ENCODE results near the gene NAV2.
"Not testable (repeated sequence)": the region's sequence is repeated elsewhere in the genome, so short reads cannot be mapped to it uniquely, and the experiment has no call there.

NAV2 gene

GRCh38 chr11:19958204-19958603 is 245.6 kb downstream of the NAV2 start:
- Histone ChIP-seq H3K9me3 (ENCODE audit: control insufficient read depth in 2 of 2, low read length in 2 of 2) (no peaks in the 10 kb centered on the region), H3K27me3 (ENCODE audit: control insufficient read depth in 2 of 2, insufficient read depth in 2 of 2, low read length in 2 of 2) (no peaks in the 10 kb centered on the region), H3K4me3 (ENCODE audit: low read length in 2 of 2) (no peak overlapping the region), H3K9ac (ENCODE audit: low read depth in 1 of 2, low read length in 2 of 2) (no peak overlapping the region), H3K27ac (ENCODE audit: low read depth in 2 of 2, low read length in 2 of 2) (no peak overlapping the region), H3K4me1 (ENCODE audit: control insufficient read depth in 2 of 2, insufficient read depth in 2 of 2, low read length in 2 of 2) (no peaks in the 10 kb centered on the region), H3K36me3 (ENCODE audit: control insufficient read depth in 2 of 2, insufficient read depth in 2 of 2, low read length in 2 of 2) (no peaks in the 10 kb centered on the region)

- Histone ChIP-seq H3K4me3 (ENCODE audit: low read length in 2 of 2) (no peak overlapping the region), H3K4me1 (ENCODE audit: control insufficient read depth in 2 of 2, insufficient read depth in 2 of 2, low read length in 2 of 2) (no peaks in the 10 kb centered on the region), H3K27ac (ENCODE audit: low read depth in 2 of 2, low read length in 2 of 2) (no peak overlapping the region), H3K27me3 (ENCODE audit: control insufficient read depth in 2 of 2, insufficient read depth in 2 of 2, low read length in 2 of 2) (no peaks in the 10 kb centered on the region), H3K9me3 (ENCODE audit: control insufficient read depth in 2 of 2, low read length in 2 of 2) (no peaks in the 10 kb centered on the region), H3K36me3 (ENCODE audit: control insufficient read depth in 2 of 2, insufficient read depth in 2 of 2, low read length in 2 of 2) (no peaks in the 10 kb centered on the region), H3K9ac (ENCODE audit: low read depth in 1 of 2, low read length in 2 of 2) (no peak overlapping the region)
Observed at GRCh38 chr11:19959210-19959609, 246.6 kb downstream of the NAV2 start.

GRCh38 chr11:19959648-19960059 is 247.0 kb downstream of the NAV2 start:
- no peaks in the 10 kb centered on the region for H3K9me3 ChIP-seq (ENCODE audit: control insufficient read depth in 2 of 2, low read length in 2 of 2)
- no peak overlapping the region for H3K9ac ChIP-seq (ENCODE audit: low read depth in 1 of 2, low read length in 2 of 2)
- no peak overlapping the region for H3K4me3 ChIP-seq (ENCODE audit: low read length in 2 of 2)
- no peaks in the 10 kb centered on the region for H3K4me1 ChIP-seq (ENCODE audit: control insufficient read depth in 2 of 2, insufficient read depth in 2 of 2, low read length in 2 of 2)
- no peaks in the 10 kb centered on the region for H3K27me3 ChIP-seq (ENCODE audit: control insufficient read depth in 2 of 2, insufficient read depth in 2 of 2, low read length in 2 of 2)
- no peak overlapping the region for H3K27ac ChIP-seq (ENCODE audit: low read depth in 2 of 2, low read length in 2 of 2)
- no peaks in the 10 kb centered on the region for H3K36me3 ChIP-seq (ENCODE audit: control insufficient read depth in 2 of 2, insufficient read depth in 2 of 2, low read length in 2 of 2)

- H3K36me3 ChIP-seq (ENCODE audit: control insufficient read depth in 2 of 2, insufficient read depth in 2 of 2, low read length in 2 of 2); H3K27me3 ChIP-seq (ENCODE audit: control insufficient read depth in 2 of 2, insufficient read depth in 2 of 2, low read length in 2 of 2); H3K27ac ChIP-seq (ENCODE audit: low read depth in 2 of 2, low read length in 2 of 2); H3K4me1 ChIP-seq (ENCODE audit: control insufficient read depth in 2 of 2, insufficient read depth in 2 of 2, low read length in 2 of 2); H3K9me3 ChIP-seq (ENCODE audit: control insufficient read depth in 2 of 2, low read length in 2 of 2); H3K4me3 ChIP-seq (ENCODE audit: low read length in 2 of 2); H3K9ac ChIP-seq (ENCODE audit: low read depth in 1 of 2, low read length in 2 of 2): not testable (repeated sequence)
Observed at GRCh38 chr11:19960410-19960809, 247.8 kb downstream of the NAV2 start.

DNA sequence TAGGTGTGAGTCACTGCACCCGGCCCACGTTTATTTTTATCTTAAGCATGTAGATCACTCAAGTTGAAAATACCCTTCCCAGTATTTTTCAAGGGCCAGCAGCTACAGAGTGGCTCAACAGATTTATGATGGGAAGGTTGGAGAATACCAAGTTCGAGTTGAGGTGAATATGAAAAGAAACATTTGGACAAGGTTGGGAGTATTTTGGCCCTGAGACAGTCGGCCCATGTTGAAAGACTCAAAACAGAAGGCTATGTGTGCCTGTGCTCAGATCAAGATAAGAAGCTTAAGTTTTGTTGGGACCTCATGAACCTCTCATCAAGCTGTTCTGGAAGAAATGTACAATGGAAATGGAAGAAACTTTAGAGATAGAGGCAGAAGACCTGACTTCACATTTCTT is 248.6 kb downstream of the NAV2 start:
- Histone ChIP-seq H3K27me3 (ENCODE audit: control insufficient read depth in 2 of 2, insufficient read depth in 2 of 2, low read length in 2 of 2) (no peaks in the 10 kb centered on the region), H3K9me3 (ENCODE audit: control insufficient read depth in 2 of 2, low read length in 2 of 2) (no peaks in the 10 kb centered on the region), H3K4me1 (ENCODE audit: control insufficient read depth in 2 of 2, insufficient read depth in 2 of 2, low read length in 2 of 2) (no peaks in the 10 kb centered on the region), H3K4me3 (ENCODE audit: low read length in 2 of 2) (no peak overlapping the region), H3K36me3 (ENCODE audit: control insufficient read depth in 2 of 2, insufficient read depth in 2 of 2, low read length in 2 of 2) (no peaks in the 10 kb centered on the region), H3K27ac (ENCODE audit: low read depth in 2 of 2, low read length in 2 of 2) (no peak overlapping the region), H3K9ac (ENCODE audit: low read depth in 1 of 2, low read length in 2 of 2) (no peak overlapping the region)

DNA sequence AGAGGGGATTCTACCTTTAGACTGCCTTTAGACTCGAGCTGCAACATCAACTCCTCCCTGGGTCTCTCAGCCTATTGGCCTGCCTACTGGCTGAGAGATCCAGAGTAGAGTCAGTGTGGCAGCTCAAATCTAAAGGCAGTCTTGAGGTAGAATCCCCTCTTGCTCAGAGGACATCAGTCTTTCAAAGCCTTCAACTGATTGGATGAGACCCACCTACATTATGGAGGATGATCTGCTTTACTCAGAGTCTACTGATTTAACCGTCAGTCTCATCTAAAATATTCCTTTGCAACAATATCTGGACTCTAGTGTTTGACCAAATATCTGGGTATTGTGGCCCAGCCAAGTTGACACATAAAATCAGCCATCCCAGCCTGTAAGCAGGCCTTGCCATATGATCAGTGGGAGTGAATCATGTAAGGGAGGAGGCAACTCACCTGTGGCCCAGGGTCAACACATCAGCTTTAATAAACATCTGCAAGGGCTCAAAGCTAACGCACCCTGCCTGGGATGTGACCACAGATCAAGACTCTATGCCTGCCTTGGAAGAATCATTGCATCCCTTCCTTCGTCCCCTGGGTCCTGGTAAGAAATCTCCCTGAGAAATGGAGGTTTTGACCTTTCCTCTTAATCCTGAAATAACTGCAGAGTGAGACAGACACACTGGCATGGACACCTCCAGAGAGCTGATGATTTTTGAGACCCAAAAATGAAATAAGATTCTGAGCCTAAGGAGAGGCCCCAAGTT is 249.6 kb downstream of the NAV2 start:
- no peak overlapping the region for H3K9ac ChIP-seq (ENCODE audit: low read depth in 1 of 2, low read length in 2 of 2)
- no peaks in the 10 kb centered on the region for H3K4me1 ChIP-seq (ENCODE audit: control insufficient read depth in 2 of 2, insufficient read depth in 2 of 2, low read length in 2 of 2)
- H3K36me3 ChIP-seq (ENCODE audit: control insufficient read depth in 2 of 2, insufficient read depth in 2 of 2, low read length in 2 of 2) = no peaks in the 10 kb centered on the region
- no peak overlapping the region for H3K27ac ChIP-seq (ENCODE audit: low read depth in 2 of 2, low read length in 2 of 2)
- H3K4me3 ChIP-seq (ENCODE audit: low read length in 2 of 2) = no peak overlapping the region
- H3K27me3 ChIP-seq (ENCODE audit: control insufficient read depth in 2 of 2, insufficient read depth in 2 of 2, low read length in 2 of 2) = no peaks in the 10 kb centered on the region
- no peaks in the 10 kb centered on the region for H3K9me3 ChIP-seq (ENCODE audit: control insufficient read depth in 2 of 2, low read length in 2 of 2)

GRCh38 chr11:19962801-19963175 is 250.2 kb downstream of the NAV2 start:
- Histone ChIP-seq H3K27me3 (ENCODE audit: control insufficient read depth in 2 of 2, insufficient read depth in 2 of 2, low read length in 2 of 2) (no peaks in the 10 kb centered on the region), H3K4me1 (ENCODE audit: control insufficient read depth in 2 of 2, insufficient read depth in 2 of 2, low read length in 2 of 2) (no peaks in the 10 kb centered on the region), H3K4me3 (ENCODE audit: low read length in 2 of 2) (no peak overlapping the region), H3K9ac (ENCODE audit: low read depth in 1 of 2, low read length in 2 of 2) (no peak overlapping the region), H3K36me3 (ENCODE audit: control insufficient read depth in 2 of 2, insufficient read depth in 2 of 2, low read length in 2 of 2) (no peaks in the 10 kb centered on the region), H3K27ac (ENCODE audit: low read depth in 2 of 2, low read length in 2 of 2) (no peak overlapping the region), H3K9me3 (ENCODE audit: control insufficient read depth in 2 of 2, low read length in 2 of 2) (no peaks in the 10 kb centered on the region)

GRCh38 chr11:19963697-19964387 is 251.2 kb downstream of the NAV2 start:
- H3K4me1 ChIP-seq (ENCODE audit: control insufficient read depth in 2 of 2, insufficient read depth in 2 of 2, low read length in 2 of 2) = no peaks in the 10 kb centered on the region
- no peak overlapping the region for H3K27ac ChIP-seq (ENCODE audit: low read depth in 2 of 2, low read length in 2 of 2)
- H3K27me3 ChIP-seq (ENCODE audit: control insufficient read depth in 2 of 2, insufficient read depth in 2 of 2, low read length in 2 of 2) = no peaks in the 10 kb centered on the region
- H3K4me3 ChIP-seq (ENCODE audit: low read length in 2 of 2) = no peak overlapping the region
- H3K36me3 ChIP-seq (ENCODE audit: control insufficient read depth in 2 of 2, insufficient read depth in 2 of 2, low read length in 2 of 2) = no peaks in the 10 kb centered on the region
- no peak overlapping the region for H3K9ac ChIP-seq (ENCODE audit: low read depth in 1 of 2, low read length in 2 of 2)
- H3K9me3 ChIP-seq (ENCODE audit: control insufficient read depth in 2 of 2, low read length in 2 of 2) = no peaks in the 10 kb centered on the region

DNA sequence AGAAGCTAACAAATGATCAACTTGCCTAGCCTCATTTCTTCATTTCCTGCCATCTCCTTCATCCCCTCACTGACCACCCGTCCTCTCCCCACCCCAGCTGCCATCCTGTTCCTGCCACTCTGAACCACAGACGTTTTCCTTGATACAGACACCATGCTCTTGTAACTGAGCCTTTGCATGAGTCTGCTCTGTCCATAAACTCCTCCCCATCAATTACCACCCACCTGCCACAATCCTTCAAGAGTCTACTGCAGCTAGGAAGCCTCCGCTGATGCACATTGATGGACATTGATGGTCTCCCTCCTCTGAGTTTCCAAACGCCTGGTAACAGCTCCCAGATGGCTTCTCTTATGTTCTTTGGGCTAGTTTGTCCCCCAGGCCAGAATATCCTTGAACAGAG is 253.8 kb downstream of the NAV2 start:
- Histone ChIP-seq H3K9me3 (ENCODE audit: control insufficient read depth in 2 of 2, low read length in 2 of 2) (no peaks in the 10 kb centered on the region), H3K36me3 (ENCODE audit: control insufficient read depth in 2 of 2, insufficient read depth in 2 of 2, low read length in 2 of 2) (no peaks in the 10 kb centered on the region), H3K9ac (ENCODE audit: low read depth in 1 of 2, low read length in 2 of 2) (no peak overlapping the region), H3K27me3 (ENCODE audit: control insufficient read depth in 2 of 2, insufficient read depth in 2 of 2, low read length in 2 of 2) (no peaks in the 10 kb centered on the region), H3K4me1 (ENCODE audit: control insufficient read depth in 2 of 2, insufficient read depth in 2 of 2, low read length in 2 of 2) (no peaks in the 10 kb centered on the region), H3K27ac (ENCODE audit: low read depth in 2 of 2, low read length in 2 of 2) (no peak overlapping the region), H3K4me3 (ENCODE audit: low read length in 2 of 2) (no peak overlapping the region)

DNA sequence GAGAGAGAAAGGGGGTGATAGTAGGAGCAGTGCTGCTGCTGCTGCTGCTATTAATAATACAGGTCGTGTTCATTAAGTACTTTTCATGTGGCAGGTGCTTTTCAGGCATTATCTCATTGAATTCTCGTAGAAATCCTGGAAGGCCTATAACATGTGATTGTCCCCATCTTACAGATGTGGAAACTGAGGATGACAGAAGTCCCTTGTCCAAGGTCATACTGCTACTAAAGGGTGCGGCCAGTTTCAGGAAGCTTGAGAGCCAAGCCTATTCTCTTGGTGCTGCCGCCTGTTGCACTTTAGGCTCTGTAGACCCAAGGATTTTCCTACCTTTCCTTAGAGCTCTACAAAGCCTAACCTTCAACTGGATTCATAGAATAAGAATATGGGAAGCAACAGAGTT is 254.3 kb downstream of the NAV2 start:
- H3K4me3 ChIP-seq (ENCODE audit: low read length in 2 of 2) = no peak overlapping the region
- no peaks in the 10 kb centered on the region for H3K36me3 ChIP-seq (ENCODE audit: control insufficient read depth in 2 of 2, insufficient read depth in 2 of 2, low read length in 2 of 2)
- no peak overlapping the region for H3K9ac ChIP-seq (ENCODE audit: low read depth in 1 of 2, low read length in 2 of 2)
- H3K9me3 ChIP-seq (ENCODE audit: control insufficient read depth in 2 of 2, low read length in 2 of 2) = no peaks in the 10 kb centered on the region
- no peak overlapping the region for H3K27ac ChIP-seq (ENCODE audit: low read depth in 2 of 2, low read length in 2 of 2)
- H3K4me1 ChIP-seq (ENCODE audit: control insufficient read depth in 2 of 2, insufficient read depth in 2 of 2, low read length in 2 of 2) = no peaks in the 10 kb centered on the region
- H3K27me3 ChIP-seq (ENCODE audit: control insufficient read depth in 2 of 2, insufficient read depth in 2 of 2, low read length in 2 of 2) = no peaks in the 10 kb centered on the region

Data from mucosa of rectum (tissue), 2 donors.